Superior temporal gyrus (tissue), 1 donor: ENCODE results near the gene HERPUD1.
"Not testable (repeated sequence)": the region's sequence is repeated elsewhere in the genome, so short reads cannot be mapped to it uniquely, and the experiment has no call there.

ENCODE experiments used
- DNase-seq: peaks from one replicate; pipeline ENCODE4 v3.0.0-alpha.2; 2016; ENCODE audit errors: extremely low spot score

The HERPUD1 gene

DNA sequence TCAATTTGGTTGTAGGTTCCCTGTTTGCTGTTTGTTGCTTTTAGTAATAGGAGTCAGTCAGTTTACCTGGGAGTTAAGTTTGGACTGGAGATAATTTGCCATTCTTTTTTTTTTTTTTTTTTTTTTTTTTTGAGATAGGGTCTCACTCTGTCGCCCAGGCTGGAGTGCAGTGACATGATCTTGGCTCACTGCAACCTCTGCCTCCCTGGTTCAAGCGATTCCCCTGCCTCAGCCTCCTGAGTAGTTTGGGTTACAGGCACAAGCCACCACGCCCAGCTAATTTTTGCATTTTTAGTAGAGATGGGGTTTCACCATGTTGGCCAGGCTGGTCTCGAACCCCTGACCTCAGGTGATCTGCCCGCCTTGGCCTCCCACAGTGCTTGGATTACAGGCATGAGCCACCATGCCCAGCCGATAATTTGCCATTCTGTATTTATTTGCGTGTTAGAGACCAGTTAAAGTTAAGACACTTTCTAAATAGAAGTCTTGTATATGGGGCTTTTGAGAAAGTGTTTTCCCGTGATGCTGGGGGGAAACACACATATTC is 2.7 kb downstream of the HERPUD1 start:
- not testable (repeated sequence) for DNase-seq

DNA sequence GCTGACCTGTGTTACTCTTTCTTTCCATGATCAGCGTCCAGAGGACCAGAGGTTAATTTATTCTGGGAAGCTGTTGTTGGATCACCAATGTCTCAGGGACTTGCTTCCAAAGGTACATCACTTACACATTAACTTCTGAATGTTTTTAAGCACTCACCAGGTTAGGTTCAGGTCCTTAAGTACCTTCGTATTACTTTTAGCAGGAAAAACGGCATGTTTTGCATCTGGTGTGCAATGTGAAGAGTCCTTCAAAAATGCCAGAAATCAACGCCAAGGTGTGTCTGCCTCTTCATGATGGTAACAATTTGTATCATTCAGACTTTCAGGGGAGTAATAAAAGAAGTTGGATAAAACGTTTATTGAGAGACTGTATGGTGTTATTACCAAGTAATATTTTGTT is 3.3 kb downstream of the HERPUD1 start:
- no peak for DNase-seq

DNA sequence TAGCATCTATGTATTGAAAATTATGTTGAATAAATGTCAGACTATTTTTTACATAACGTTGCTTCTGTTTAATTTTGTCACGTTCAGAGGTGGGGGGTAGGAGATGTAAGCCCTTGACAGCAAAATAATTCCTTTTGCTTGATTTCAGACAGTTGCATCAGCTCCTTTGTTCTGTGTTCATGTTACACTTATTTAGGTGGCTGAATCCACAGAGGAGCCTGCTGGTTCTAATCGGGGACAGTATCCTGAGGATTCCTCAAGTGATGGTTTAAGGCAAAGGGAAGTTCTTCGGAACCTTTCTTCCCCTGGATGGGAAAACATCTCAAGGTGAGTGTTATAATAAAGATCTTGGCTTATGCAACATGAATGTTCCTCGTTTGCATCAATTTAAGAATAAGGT is 4.5 kb downstream of the HERPUD1 start:
- DNase-seq = no peak

DNA sequence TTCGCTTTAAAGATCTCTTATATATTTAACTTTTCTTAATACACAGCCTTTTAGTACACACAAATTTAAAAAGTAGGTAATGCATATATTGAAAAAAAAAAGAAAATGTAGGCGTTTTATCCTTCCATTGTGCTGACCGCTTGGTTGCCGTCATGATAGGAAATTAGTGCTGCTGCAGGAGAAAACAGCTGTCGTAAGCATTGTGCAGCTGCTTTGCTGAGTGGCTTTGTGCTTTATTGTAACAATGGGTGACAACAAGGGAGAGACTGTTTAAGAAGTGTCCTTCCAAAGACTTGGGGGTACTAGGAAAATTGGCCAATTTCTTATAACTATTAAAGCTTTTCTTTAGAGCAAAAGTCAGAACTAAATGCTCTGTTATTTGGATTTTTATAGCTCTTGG is 5.0 kb downstream of the HERPUD1 start:
- DNase-seq = peak; percentile 69

DNA sequence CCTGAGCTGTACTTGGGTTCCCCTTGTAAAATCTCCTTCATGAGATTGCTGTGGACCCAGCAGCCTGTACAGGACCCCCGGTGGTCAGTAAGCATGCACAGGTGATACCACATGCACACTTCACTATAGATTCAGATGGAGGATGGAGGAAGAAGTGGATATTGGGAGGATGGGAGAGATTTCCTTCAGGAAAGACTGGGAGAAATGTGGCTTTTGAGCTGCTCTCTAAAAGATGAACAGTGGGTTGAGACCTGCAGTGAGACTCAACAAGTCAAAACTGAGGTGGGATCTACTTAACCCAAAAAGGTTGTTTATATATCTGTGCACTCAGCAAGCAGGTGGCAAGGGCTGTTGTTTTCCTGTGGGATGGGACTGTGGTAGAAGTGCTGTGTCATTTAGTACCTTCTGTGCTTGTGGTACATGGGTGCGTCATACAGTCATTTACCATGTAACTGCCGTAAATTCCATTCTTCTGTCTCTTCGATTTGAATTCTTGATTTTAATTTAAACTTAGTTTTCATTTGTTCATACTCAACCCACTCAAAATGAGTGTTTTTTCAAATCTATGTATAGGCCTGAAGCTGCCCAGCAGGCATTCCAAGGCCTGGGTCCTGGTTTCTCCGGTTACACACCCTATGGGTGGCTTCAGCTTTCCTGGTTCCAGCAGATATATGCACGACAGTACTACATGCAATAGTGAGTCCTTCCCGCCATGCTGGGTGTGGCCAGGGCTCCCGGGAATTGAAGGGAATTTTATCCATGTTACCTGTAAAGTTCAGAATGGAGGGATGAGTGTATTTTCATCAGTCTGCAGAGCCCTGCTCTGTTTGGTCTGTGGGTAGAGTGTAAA is 6.9 kb downstream of the HERPUD1 start:
- DNase-seq = no peak

DNA sequence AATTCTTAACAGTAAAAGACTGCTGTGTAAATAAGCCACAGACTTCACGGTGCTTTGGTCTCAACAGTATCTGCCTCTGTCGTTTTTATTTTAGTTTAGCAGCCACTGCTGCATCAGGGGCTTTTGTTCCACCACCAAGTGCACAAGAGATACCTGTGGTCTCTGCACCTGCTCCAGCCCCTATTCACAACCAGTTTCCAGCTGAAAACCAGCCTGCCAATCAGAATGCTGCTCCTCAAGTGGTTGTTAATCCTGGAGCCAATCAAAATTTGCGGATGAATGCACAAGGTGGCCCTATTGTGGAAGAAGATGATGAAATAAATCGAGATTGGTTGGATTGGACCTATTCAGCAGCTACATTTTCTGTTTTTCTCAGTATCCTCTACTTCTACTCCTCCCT is 7.9 kb downstream of the HERPUD1 start:
- no peak for DNase-seq

DNA sequence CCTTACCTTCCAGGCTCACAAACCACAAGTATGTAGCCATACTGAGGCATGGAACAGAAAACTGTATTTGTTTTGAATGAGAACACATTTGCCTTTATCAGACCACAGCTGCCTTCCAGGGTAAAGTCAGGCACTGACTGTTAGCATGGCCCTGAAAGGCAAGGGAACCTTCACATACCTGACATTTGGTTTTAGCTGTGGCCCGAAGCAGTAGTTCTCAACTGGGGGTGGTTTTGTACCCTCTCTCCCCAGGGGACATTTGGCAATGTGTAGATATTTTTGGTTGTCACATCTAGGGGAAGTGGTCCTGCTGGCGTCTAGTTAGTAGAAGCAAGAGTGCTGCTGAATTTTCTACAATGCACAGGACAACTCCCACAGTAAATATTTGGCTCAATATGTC is 9.2 kb downstream of the HERPUD1 start:
- no peak for DNase-seq

DNA sequence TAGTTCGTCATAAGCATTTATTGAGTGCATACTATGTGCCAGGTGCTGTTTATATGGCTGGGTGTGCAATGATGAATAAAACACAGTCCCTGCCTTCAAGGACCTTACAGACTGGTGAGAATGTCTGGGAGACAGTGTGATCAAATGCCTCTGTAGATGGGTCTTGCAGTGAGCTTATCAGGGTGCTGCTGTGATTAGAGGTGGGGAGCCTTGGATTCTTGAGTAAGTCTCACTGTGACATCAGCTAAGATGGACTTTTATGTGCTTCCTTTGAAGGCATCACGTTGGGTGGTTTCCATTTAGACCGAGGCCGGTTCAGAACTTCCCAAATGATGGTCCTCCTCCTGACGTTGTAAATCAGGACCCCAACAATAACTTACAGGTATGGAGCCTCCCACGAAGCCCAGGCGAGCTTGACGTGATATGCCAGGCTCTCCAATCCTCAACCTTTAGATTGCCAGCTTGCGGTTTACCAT is 10.0 kb downstream of the HERPUD1 start:
- DNase-seq = no peak

DNA sequence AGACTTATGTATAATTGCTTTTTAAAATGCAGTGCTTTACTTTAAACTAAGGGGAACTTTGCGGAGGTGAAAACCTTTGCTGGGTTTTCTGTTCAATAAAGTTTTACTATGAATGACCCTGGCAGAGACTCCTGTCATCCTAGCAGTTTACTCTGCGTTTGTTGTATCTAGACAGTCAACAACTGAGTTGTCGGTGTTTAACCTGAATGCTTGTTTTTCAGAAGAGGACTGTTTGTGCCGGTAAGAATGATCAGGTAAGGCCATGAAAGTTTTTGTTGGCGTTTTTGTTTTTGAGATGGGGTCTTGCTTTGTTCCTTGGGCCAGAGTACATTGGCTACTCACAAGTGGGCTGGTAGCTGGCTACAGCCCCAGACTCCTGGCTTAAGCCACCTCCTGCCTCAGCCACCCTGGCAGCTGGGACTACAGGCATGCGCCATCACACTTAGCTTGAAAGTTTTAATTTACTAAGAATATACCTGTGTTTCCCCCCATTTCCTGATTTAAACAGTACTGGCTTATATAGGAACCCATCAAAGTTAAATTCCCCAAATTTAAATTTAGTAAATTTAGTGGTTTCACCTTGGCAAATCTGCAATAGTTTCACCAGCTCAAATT is 11.9 kb downstream of the HERPUD1 start:
- DNase-seq = no peak

DNA sequence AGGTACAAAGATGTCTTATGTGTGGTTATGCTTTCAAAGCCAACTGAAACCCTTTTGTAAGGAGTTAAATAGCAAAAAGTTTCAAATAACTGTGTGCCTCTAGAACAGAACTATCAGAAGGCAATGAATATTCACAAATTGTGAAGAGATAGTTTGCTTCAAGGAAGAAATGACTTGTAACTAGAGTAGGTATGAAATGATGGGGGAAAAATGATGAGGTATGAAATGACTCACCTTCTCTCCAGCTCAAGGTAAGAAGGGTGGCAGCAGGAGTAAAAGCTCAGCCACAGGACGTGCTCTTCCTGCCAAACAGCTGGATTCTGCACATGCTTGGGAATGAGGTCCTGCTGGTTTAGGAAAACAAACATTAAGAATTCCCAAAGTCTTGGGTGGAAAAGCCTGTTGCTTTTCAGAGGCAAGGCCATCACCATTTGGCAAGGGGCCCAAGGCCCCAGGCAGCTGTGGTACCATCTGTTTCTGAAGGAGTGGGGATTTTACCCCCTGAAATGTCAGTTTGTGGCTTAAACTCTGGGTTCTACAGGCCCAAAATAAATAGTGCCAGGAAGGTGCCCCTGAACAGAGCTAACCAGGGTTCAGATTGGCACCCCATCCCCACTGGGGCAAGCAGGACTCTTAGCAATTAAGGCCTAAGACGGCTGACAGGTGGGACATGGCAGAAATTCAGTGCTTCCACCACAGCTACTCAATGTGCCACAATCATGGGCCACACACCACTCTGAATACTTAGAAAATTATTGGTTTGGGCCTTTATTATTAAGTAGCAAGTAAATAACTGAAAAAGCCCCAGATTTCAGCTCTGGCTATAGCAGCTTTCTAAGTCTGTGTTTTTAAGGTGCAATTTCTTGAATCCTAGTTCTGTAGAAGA is 13.3 kb downstream of the HERPUD1 start:
- DNase-seq = no peak

DNA sequence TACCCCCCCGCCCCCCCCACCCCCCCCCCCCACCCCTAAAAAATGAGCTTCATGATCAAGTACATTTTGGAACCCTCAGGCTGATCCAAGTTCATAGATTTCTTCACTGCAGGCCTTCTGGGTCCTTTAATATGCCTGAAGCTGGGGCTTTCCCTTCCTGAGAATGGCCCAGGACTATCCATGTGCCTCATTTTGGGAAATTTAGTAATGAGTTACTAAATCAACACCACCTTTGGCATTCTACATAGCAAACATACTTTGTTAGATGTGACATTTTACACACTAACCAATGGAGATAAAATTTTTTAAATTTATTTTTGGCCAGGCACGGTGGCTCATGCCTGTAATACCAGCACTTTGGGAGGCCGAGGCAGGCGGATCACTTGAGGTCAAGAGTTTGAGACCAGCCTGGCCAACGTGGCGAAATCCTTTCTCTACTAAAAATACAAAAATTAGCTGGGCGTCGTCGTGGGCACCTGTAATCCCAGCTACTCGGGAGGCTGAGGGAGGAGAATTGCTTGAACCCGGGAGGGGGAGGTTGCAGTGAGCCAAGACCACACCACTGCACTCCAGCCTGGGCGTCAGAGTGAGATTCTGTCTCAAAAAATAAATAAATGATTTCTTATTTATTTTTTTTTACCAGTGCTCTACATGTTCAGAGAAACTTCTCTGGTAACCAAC is 14.0 kb downstream of the HERPUD1 start:
- no peak for DNase-seq

DNA sequence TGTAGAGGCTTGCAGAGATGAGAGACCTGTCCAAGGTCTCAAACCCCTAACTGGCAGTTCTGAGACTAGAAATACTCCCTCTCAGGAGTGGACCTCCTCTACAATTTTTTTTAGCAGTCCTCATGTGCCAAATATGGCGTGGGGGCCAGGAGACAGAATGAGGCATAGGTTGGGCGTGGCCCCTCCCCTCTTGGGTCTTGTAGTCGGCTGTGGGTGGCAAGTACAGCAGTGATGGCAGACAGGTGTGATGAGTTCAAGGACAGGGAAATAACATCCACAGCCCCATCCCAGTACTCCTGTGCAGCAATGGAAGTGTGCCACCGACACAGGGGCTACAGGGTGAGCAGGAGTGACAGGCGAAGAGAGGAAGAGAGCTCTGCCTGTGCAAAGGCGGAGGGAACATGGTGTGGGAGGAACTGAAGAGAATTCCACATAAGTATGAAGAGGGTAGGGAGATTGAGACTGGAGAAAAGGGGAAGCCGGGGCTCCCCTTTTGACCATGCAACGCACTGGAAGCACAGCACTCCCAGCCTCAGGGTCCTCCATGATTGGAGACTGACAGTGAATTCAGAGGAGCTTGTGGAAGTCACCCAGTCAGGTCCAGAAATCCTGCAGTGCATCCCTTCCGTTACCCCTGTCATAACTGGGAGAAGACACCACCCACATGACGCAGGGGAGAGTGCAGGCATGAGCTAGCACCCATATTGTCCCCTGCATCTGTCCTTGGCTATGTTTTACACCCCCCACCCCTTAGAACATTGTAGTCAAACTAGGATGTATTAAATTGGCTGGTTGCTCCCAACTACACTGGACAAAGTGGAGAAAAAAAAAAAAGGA is 15.0 kb downstream of the HERPUD1 start:
- no peak for DNase-seq

DNA sequence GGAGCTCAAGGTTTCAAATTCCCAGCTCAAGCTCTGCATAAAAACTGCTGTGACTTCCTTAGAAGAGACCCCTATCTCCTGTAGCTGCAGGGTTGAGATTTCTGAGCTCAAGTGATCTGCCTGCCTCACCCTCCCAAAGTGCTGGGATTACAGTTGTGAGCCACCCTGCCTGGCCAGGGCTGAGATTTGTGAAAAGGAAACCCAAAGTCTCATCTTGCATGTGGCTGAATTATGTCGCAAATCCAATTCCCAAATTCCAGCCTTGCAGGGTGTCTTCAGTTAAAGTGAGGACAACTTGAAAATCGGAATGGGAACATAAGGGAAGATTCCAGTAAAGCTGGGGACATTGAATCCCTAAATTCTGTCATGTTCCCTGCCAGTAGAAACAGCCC is 15.7 kb downstream of the HERPUD1 start:
- DNase-seq = no peak

DNA sequence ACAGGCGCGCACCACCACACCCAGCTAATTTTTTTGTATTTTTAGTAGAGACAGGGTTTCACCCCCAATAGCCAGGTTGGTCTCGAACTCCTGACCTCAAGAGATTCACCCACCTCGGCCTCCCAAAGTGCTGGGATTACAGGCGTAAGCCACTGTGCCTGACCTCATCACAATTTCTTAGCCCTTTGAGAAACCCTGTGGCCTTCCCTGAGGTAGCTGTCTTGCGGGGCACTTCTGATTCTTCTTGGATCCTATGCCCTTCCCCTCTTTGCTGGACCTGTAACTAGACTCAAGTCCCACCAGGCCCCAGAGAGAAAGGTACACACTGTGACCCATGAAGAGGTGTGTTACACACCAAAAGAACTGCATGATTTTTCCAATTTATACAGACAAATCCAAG is 16.3 kb downstream of the HERPUD1 start:
- no peak for DNase-seq

DNA sequence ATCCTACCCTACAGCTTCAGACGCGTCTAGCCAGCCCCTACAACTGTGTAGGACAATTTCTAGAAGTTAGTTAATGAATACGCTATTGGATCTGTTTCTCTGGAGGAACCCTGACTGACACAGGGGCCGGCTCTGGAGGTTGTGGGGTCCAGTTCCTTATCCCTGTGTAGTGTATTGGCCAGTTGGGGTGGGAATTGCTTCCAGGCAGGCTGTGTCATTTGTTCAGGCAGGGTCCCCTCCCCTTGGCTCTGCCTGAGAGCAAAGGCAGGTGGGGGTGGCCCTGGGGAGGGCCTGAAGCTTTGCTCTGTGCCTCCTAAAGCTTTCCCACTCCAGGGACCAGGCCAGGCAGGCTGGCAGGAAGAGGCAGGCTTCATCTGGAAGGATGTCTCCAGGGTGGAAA is 18.1 kb downstream of the HERPUD1 start:
- no peak for DNase-seq

DNA sequence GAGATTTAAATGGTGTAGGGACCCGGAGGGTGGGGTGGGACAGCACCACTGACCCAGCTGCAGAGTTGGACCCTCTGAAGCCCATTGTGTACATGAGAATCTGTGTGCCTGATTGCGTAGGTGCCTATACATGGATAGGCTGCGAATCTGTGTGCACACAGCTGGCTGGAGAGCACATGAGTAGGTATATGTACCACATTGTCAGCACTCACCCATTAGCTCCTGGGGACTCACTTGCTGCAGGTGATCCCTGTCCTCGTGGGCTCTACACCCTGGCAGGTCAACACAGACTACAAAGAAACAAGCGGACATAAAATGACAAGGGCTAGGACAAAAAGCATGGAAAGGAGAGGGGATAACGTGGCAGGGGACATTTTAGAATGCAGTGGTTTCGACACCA is 18.5 kb downstream of the HERPUD1 start:
- no peak for DNase-seq

DNA sequence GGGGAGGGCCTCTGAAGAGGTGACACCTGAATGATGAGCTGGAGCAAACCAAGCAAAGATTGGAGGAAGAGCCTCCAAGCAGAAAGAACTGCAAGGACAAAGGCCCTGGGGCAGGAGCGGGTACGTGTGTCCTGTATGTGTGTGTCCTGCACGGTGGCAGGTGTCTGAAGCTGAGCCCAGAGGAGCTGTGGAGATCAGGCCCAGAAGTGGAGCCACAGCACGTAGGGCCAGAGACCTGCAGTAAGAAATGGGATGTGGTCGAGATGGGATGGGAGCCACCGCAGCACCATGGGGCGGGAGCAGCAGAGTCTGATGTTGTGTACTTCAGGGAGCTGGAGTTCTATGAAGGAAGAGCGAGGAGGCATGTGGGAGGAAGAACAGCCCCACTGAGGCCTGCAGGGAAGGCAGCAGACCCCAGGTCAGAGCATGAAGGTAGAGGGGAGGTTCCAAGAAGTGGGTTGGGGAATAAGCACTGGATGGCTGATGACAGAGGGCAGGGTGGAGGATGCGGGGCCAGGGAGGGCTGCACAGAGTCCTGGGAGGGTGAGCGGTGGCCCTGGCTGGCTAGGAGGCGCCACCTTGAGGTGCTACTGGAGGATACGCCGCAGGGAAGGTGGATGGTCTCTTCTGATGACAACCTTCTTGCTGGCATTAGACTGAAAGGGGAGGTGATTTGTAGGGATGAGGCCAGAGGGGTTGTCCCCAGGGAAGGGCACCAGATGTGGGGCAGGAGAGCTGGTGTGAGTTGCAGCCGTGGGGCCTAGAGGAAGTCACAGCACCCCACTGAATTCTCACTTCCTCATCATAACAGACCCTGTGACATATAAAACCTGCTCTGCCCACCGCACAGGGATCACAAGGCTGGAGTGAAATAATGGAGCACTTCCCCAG is 19.2 kb downstream of the HERPUD1 start:
- no peak for DNase-seq

DNA sequence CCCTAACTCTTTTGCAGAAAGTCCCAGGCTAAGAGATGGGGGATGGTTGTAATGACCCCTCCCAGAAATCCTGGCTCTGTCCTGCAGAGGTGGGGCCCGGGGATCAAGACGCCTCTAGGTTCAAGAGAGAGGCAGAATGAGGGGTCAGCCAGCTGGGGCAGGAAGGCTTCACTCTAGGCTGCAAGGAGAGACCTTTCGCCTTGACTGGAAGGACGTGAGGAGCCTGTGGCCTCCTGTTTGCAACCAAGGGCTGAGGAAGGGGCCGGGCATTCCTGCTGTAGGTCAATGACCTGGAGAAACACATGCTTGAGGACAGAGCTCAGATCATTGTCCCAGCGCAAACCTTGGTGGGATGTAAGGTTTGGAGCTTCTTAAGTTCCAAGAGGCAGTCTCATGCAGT is 21.1 kb downstream of the HERPUD1 start:
- no peak for DNase-seq

DNA sequence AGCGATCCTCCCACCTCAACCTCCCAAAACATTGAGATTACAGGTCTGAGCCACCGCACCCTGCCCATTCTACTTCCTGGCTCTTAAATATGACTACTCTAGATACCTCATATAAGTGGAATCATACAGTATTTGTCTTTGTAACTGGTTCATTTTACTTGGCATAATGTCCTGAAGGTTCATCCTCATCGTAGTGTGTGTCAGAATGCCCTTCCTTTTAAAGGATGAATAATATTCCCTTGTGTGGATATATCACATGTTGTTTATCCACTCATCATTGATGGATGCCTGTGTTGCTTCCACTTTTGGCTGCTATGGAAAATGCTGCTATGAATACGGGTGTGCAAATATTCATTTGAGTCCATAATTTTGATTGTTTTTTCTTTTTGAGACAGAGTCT is 24.1 kb downstream of the HERPUD1 start:
- DNase-seq = no peak

DNA sequence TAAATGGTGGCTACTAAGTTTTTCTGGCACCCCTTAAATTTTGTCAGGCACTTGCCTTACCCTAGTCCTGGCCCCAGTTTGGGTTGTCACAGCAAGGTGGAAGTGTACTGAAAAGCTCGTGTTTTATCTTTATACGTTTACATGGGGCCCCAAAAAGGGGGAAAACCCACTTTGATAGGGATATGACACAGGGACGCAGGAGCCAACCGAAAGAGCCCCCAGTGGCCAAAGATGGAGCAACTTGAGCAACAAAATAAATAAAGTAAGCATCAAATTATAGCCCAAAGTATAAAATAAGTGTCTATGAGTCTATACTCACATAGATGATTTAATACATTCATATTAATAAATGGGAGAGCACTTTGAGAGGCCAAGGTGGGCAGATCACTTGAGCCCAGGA is 24.8 kb downstream of the HERPUD1 start:
- DNase-seq = no peak
